Activated CD8-positive, alpha-beta memory T cell treated with anti-CD3 and anti-CD28 coated beads, Interleukin-2, amount 10 ng/mL, durations not matched to agents 7 days and 5 days (primary cell): Measurements from ENCODE around the gene FAM163B. TPM values are rescaled to one million over a fixed set of nuclear protein-coding genes. Genes with fewer than 3 reads are reported as not detected.

Experiments
- ATAC-seq: fragments of 150-1000 bp; cut with Tn5 transposase; one replicate; pipeline ENCODE4 v1.10.0; 2021; ENCODE audit warnings: moderate library complexity
- CTCF ChIA-PET: fragments of 350-600 bp; sonication (Branson Sonifier 250); formaldehyde crosslinking; loops from one replicate; lab custom pipeline; 2021; ENCODE audit warnings: antibody characterized with exemption; lab: Charles Lee
- DNase-seq: peaks from one replicate; pipeline ENCODE4 v3.0.0-alpha.2; 2020
- H3K27ac Mint-ChIP-seq: one replicate; pipeline ENCODE4 v1.8.0; 2021; ENCODE audit warnings: mild to moderate bottlenecking, mixed read lengths
- H3K27me3 Mint-ChIP-seq: one replicate; pipeline ENCODE4 v1.8.0; 2021; ENCODE audit warnings: mixed read lengths
- H3K36me3 Mint-ChIP-seq: one replicate; pipeline ENCODE4 v1.8.0; 2021; ENCODE audit warnings: mild to moderate bottlenecking, mixed read lengths
- H3K4me1 Mint-ChIP-seq: one replicate; pipeline ENCODE4 v1.8.0; 2021; ENCODE audit warnings: mixed read lengths
- H3K4me3 Mint-ChIP-seq: one replicate; pipeline ENCODE4 v1.8.0; 2021; ENCODE audit warnings: mild to moderate bottlenecking, moderate library complexity, mixed read lengths
- H3K9me3 Mint-ChIP-seq: one replicate; pipeline ENCODE4 v1.8.0; 2022; ENCODE audit warnings: low read depth, mixed read lengths
- total RNA-seq, 2 experiments: library from RNA; stranded (reverse); gene quantifications; one replicate each; pipeline ENCODE4 v1.2.3, GENCODE V29; 2021

FAM163B gene
- total RNA-seq, 2 experiments from 2014 or later = not detected

GRCh38 chr9:133556354-133556753 is 52.8 kb downstream of the FAM163B start:
- Mint-ChIP-seq H3K27ac (no peak overlapping the region), H3K9me3 (no peaks in the 10 kb centered on the region), H3K36me3 (no peaks in the 10 kb centered on the region), H3K27me3 (peaks cover 12% of the 10 kb centered on the region), H3K4me1 (peaks cover 6% of the 10 kb centered on the region), H3K4me3 (no peak overlapping the region)
- ATAC-seq = no peak
- DNase-seq = no peak
- CTCF ChIA-PET = no interaction called here

GRCh38 chr9:133554729-133555128 is 54.5 kb downstream of the FAM163B start:
- H3K4me1 Mint-ChIP-seq = peaks cover 6% of the 10 kb centered on the region
- ATAC-seq (no peak), DNase-seq (no peak)
- H3K36me3 Mint-ChIP-seq = no peaks in the 10 kb centered on the region
- no peaks in the 10 kb centered on the region for H3K9me3 Mint-ChIP-seq
- CTCF ChIA-PET = no interaction called here
- peaks cover 12% of the 10 kb centered on the region for H3K27me3 Mint-ChIP-seq
- H3K27ac Mint-ChIP-seq = no peak overlapping the region
- no peak overlapping the region for H3K4me3 Mint-ChIP-seq

- CTCF ChIA-PET = no interaction called here
- H3K27ac Mint-ChIP-seq = no peak overlapping the region
- no peaks in the 10 kb centered on the region for H3K36me3 Mint-ChIP-seq
- H3K4me1 Mint-ChIP-seq = peaks cover 6% of the 10 kb centered on the region
- H3K27me3 Mint-ChIP-seq = peaks cover 12% of the 10 kb centered on the region
- ATAC-seq = no peak
- H3K9me3 Mint-ChIP-seq = no peaks in the 10 kb centered on the region
- DNase-seq = no peak
- no peak overlapping the region for H3K4me3 Mint-ChIP-seq
Observed at GRCh38 chr9:133553973-133554713, 55.0 kb downstream of the FAM163B start.

GRCh38 chr9:133553123-133553522 is 56.1 kb downstream of the FAM163B start:
- no peak for ATAC-seq
- H3K9me3 Mint-ChIP-seq = no peaks in the 10 kb centered on the region
- DNase-seq = no peak
- H3K4me3 Mint-ChIP-seq = no peak overlapping the region
- no peak overlapping the region for H3K27ac Mint-ChIP-seq
- CTCF ChIA-PET = no interaction called here
- H3K36me3 Mint-ChIP-seq = no peaks in the 10 kb centered on the region
- H3K27me3 Mint-ChIP-seq = peaks cover 3% of the 10 kb centered on the region
- H3K4me1 Mint-ChIP-seq = peaks cover 2% of the 10 kb centered on the region

- no peaks in the 10 kb centered on the region for H3K9me3 Mint-ChIP-seq
- no peaks in the 10 kb centered on the region for H3K4me1 Mint-ChIP-seq
- H3K4me3 Mint-ChIP-seq = no peak overlapping the region
- no peak for DNase-seq
- no peak overlapping the region for H3K27ac Mint-ChIP-seq
- no peaks in the 10 kb centered on the region for H3K36me3 Mint-ChIP-seq
- no peaks in the 10 kb centered on the region for H3K27me3 Mint-ChIP-seq
- CTCF ChIA-PET = no interaction called here
- no peak for ATAC-seq
Observed at GRCh38 chr9:133552236-133552635, 57.0 kb downstream of the FAM163B start.

- H3K36me3 Mint-ChIP-seq = no peaks in the 10 kb centered on the region
- H3K9me3 Mint-ChIP-seq = no peaks in the 10 kb centered on the region
- ATAC-seq (no peak), DNase-seq (no peak)
- no peak overlapping the region for H3K4me3 Mint-ChIP-seq
- H3K27me3 Mint-ChIP-seq = no peaks in the 10 kb centered on the region
- CTCF ChIA-PET = no interaction called here
- H3K27ac Mint-ChIP-seq = no peak overlapping the region
- H3K4me1 Mint-ChIP-seq = no peaks in the 10 kb centered on the region
Observed at GRCh38 chr9:133551446-133551845, 57.7 kb downstream of the FAM163B start.

GRCh38 chr9:133547116-133547515 is 62.1 kb downstream of the FAM163B start:
- no peak overlapping the region for H3K27ac Mint-ChIP-seq
- no peaks in the 10 kb centered on the region for H3K27me3 Mint-ChIP-seq
- CTCF ChIA-PET = no interaction called here

GRCh38 chr9:133546287-133546680 is 62.9 kb downstream of the FAM163B start:
- Mint-ChIP-seq H3K27ac (no peak overlapping the region), H3K27me3 (no peaks in the 10 kb centered on the region), H3K4me1 (no peaks in the 10 kb centered on the region), H3K9me3 (no peaks in the 10 kb centered on the region), H3K4me3 (no peak overlapping the region), H3K36me3 (no peaks in the 10 kb centered on the region)
- CTCF ChIA-PET = no interaction called here
- ATAC-seq (no peak), DNase-seq (no peak)

More at GRCh38 chr9:133547116-133547515, 62.1 kb downstream of the FAM163B start:
- Mint-ChIP-seq H3K4me3 (no peak overlapping the region), H3K9me3 (no peaks in the 10 kb centered on the region), H3K4me1 (no peaks in the 10 kb centered on the region), H3K36me3 (no peaks in the 10 kb centered on the region)
- no peak for DNase-seq
- no peak for ATAC-seq

GRCh38 chr9:133545494-133546286 is 63.5 kb downstream of the FAM163B start:
- ATAC-seq (no peak), DNase-seq (no peak)
- Mint-ChIP-seq H3K36me3 (no peaks in the 10 kb centered on the region), H3K27ac (no peak overlapping the region), H3K4me3 (no peak overlapping the region), H3K27me3 (no peaks in the 10 kb centered on the region), H3K9me3 (no peaks in the 10 kb centered on the region), H3K4me1 (no peaks in the 10 kb centered on the region)
- CTCF ChIA-PET = no interaction called here

- Mint-ChIP-seq H3K4me1 (no peaks in the 10 kb centered on the region), H3K9me3 (no peaks in the 10 kb centered on the region), H3K36me3 (no peaks in the 10 kb centered on the region), H3K27ac (no peak overlapping the region), H3K27me3 (peaks cover 2% of the 10 kb centered on the region), H3K4me3 (no peak overlapping the region)
- no peak for DNase-seq
- no peak for ATAC-seq
- CTCF ChIA-PET = no interaction called here
Observed at GRCh38 chr9:133543772-133544467, 65.3 kb downstream of the FAM163B start.

- H3K4me1 Mint-ChIP-seq = no peaks in the 10 kb centered on the region
- no peaks in the 10 kb centered on the region for H3K9me3 Mint-ChIP-seq
- no peak for ATAC-seq
- H3K36me3 Mint-ChIP-seq = no peaks in the 10 kb centered on the region
- H3K27ac Mint-ChIP-seq = no peak overlapping the region
- no peak for DNase-seq
- peaks cover 2% of the 10 kb centered on the region for H3K27me3 Mint-ChIP-seq
- CTCF ChIA-PET = no interaction called here
- H3K4me3 Mint-ChIP-seq = no peak overlapping the region
Observed at GRCh38 chr9:133542002-133542401, 67.2 kb downstream of the FAM163B start.

GRCh38 chr9:133540698-133541025 is 68.5 kb downstream of the FAM163B start:
- ATAC-seq (no peak), DNase-seq (no peak)
- H3K9me3 Mint-ChIP-seq = no peaks in the 10 kb centered on the region
- peaks cover 2% of the 10 kb centered on the region for H3K27me3 Mint-ChIP-seq
- no peak overlapping the region for H3K27ac Mint-ChIP-seq
- no peak overlapping the region for H3K4me3 Mint-ChIP-seq
- no peaks in the 10 kb centered on the region for H3K4me1 Mint-ChIP-seq
- CTCF ChIA-PET = no interaction called here
- H3K36me3 Mint-ChIP-seq = no peaks in the 10 kb centered on the region

- Mint-ChIP-seq H3K9me3 (no peaks in the 10 kb centered on the region), H3K27me3 (peaks cover 6% of the 10 kb centered on the region), H3K4me1 (no peaks in the 10 kb centered on the region), H3K27ac (no peak overlapping the region), H3K4me3 (no peak overlapping the region), H3K36me3 (no peaks in the 10 kb centered on the region)
- DNase-seq (no peak), ATAC-seq (no peak)
- CTCF ChIA-PET = no interaction called here
Observed at GRCh38 chr9:133539991-133540697, 69.0 kb downstream of the FAM163B start.
